Mesendoderm (in vitro differentiated cells): ENCODE data around the gene NKX6-2.

Experiments used
- DNase-seq: peaks from one replicate; pipeline ENCODE4 v3.0.0; 2013
- H2AK5ac ChIP-seq: 2 replicates; pipeline ENCODE4 v1.6.1; 2013; ENCODE audit warnings: low read length, inconsistent platforms
- H2BK120ac ChIP-seq: 2 replicates; pipeline ENCODE4 v1.6.1; 2013; ENCODE audit warnings: low read depth, mild to moderate bottlenecking, low read length, moderate library complexity, mixed read lengths
- H2BK15ac ChIP-seq: replicated peaks from 2 replicates; pipeline ENCODE4 v1.6.1; 2013; ENCODE audit warnings: low read depth, mild to moderate bottlenecking, moderate library complexity
- H2BK5ac ChIP-seq: 2 replicates; pipeline ENCODE4 v1.6.1; 2013; ENCODE audit warnings: low read length, inconsistent platforms
- H3K18ac ChIP-seq: 2 replicates; pipeline ENCODE4 v1.6.1; 2013; ENCODE audit warnings: mild to moderate bottlenecking, low read length, mixed read lengths
- H3K23ac ChIP-seq: one replicate; pipeline ENCODE4 v1.6.1; 2013; ENCODE audit warnings: low read length
- H3K27ac ChIP-seq: 2 replicates; pipeline ENCODE4 v1.5.1; 2013; ENCODE audit warnings: low read depth, mild to moderate bottlenecking, inconsistent platforms, low read length, moderate library complexity
- H3K27me3 ChIP-seq: 2 replicates; pipeline ENCODE4 v1.6.1; 2013; ENCODE audit warnings: low read length, control low read depth, mild to moderate bottlenecking, inconsistent platforms; ENCODE audit not compliant: insufficient read depth, poor library complexity
- H3K36me3 ChIP-seq: 2 replicates; pipeline ENCODE4 v1.6.1; 2013; ENCODE audit warnings: low read length, inconsistent platforms; ENCODE audit not compliant: control insufficient read depth, insufficient read depth
- H3K4ac ChIP-seq: one replicate; pipeline ENCODE4 v1.6.1; 2013; ENCODE audit warnings: low read depth, mild to moderate bottlenecking, low read length, moderate library complexity
- H3K4me1 ChIP-seq: 2 replicates; pipeline ENCODE4 v1.6.1; 2013; ENCODE audit warnings: low read depth, low read length, inconsistent platforms; ENCODE audit not compliant: control insufficient read depth
- H3K4me2 ChIP-seq: 2 replicates; pipeline ENCODE4 v1.6.1; 2013; ENCODE audit warnings: low read length
- H3K4me3 ChIP-seq: 2 replicates; pipeline ENCODE4 v1.5.1; 2013; ENCODE audit warnings: mild to moderate bottlenecking, low read length
- H3K56ac ChIP-seq: one replicate; pipeline ENCODE4 v1.6.1; 2013; ENCODE audit warnings: low read length
- H3K79me1 ChIP-seq: 2 replicates; pipeline ENCODE4 v1.6.1; 2013; ENCODE audit warnings: low read length, inconsistent platforms
- H3K79me2 ChIP-seq: 2 replicates; pipeline ENCODE4 v1.6.1; 2013; ENCODE audit warnings: mild to moderate bottlenecking, low read length; ENCODE audit not compliant: control insufficient read depth, insufficient read depth
- H3K9ac ChIP-seq: 2 replicates; pipeline ENCODE4 v1.6.1; 2013; ENCODE audit warnings: low read length, inconsistent platforms
- H4K5ac ChIP-seq: one replicate; pipeline ENCODE4 v1.6.1; 2013; ENCODE audit warnings: low read length
- H4K8ac ChIP-seq: one replicate; pipeline ENCODE4 v1.6.1; 2013; ENCODE audit warnings: low read depth, mild to moderate bottlenecking, control low read depth, low read length, moderate library complexity
- WGBS: extraction: QIAGEN DNeasy Blood & Tissue Kit; methylation state at CpG from one replicate; pipeline ENCODE4 v1.1.7; 2013; ENCODE audit warnings: low lambda C conversion rate, missing lambda C conversion rate; ENCODE audit not compliant: insufficient coverage; ENCODE audit errors: extremely low coverage; 5-methylcytosine and 5-hydroxymethylcytosine counted together

The NKX6-2 gene

GRCh38 chr10:132810807-132811700, 25.1 kb upstream of the NKX6-2 start:
- Histone ChIP-seq H3K27ac (no peak overlapping the region), H3K18ac (no peak overlapping the region), H3K27me3 (no peaks in the 10 kb centered on the region), H2BK120ac (no peak overlapping the region), H3K4me1 (no peaks in the 10 kb centered on the region), H3K4me3 (no peak overlapping the region), H2BK5ac (no peak overlapping the region), H4K8ac (no peak overlapping the region), H3K36me3 (no peaks in the 10 kb centered on the region), H3K56ac (no peak overlapping the region), H3K4me2 (no peak overlapping the region), H4K5ac (no peak overlapping the region), H3K23ac (no peak overlapping the region), H3K79me1 (no peaks in the 10 kb centered on the region), H3K9ac (no peak overlapping the region), H2BK15ac (no peak overlapping the region), H3K79me2 (no peaks in the 10 kb centered on the region), H2AK5ac (no peak overlapping the region), H3K4ac (no peak overlapping the region)
- DNase-seq: no peak
- no CpG with 5 or more reads among the region's 33 CpGs for WGBS

GRCh38 chr10:132810141-132810806, 24.3 kb upstream of the NKX6-2 start:
- Histone ChIP-seq H2BK120ac (no peak overlapping the region), H2BK5ac (no peak overlapping the region), H3K4me2 (no peak overlapping the region), H2AK5ac (no peak overlapping the region), H3K4me1 (no peaks in the 10 kb centered on the region), H3K27ac (no peak overlapping the region), H3K23ac (no peak overlapping the region), H3K36me3 (no peaks in the 10 kb centered on the region), H4K8ac (no peak overlapping the region), H3K79me2 (no peaks in the 10 kb centered on the region), H2BK15ac (no peak overlapping the region), H3K18ac (no peak overlapping the region), H3K4ac (no peak overlapping the region), H4K5ac (no peak overlapping the region), H3K79me1 (no peaks in the 10 kb centered on the region), H3K27me3 (no peaks in the 10 kb centered on the region), H3K4me3 (no peak overlapping the region), H3K56ac (no peak overlapping the region), H3K9ac (no peak overlapping the region)
- DNase-seq: no peak
- WGBS: no CpG with 5 or more reads among the region's 39 CpGs

- Histone ChIP-seq H2BK120ac (no peak overlapping the region), H2BK15ac (no peak overlapping the region), H3K56ac (no peak overlapping the region), H3K23ac (no peak overlapping the region), H3K27me3 (no peaks in the 10 kb centered on the region), H3K79me2 (no peaks in the 10 kb centered on the region), H3K4me3 (no peak overlapping the region), H2AK5ac (no peak overlapping the region), H3K36me3 (no peaks in the 10 kb centered on the region), H3K27ac (no peak overlapping the region), H3K9ac (no peak overlapping the region), H3K4me1 (no peaks in the 10 kb centered on the region), H2BK5ac (no peak overlapping the region), H3K4me2 (no peak overlapping the region), H4K5ac (no peak overlapping the region), H3K4ac (no peak overlapping the region), H4K8ac (no peak overlapping the region), H3K79me1 (no peaks in the 10 kb centered on the region), H3K18ac (no peak overlapping the region)
- no peak for DNase-seq
- whole genome bisulfite sequencing: no CpG with 5 or more reads among the region's 38 CpGs
Observed at GRCh38 chr10:132809232-132810140, 23.5 kb upstream of the NKX6-2 start.

DNA sequence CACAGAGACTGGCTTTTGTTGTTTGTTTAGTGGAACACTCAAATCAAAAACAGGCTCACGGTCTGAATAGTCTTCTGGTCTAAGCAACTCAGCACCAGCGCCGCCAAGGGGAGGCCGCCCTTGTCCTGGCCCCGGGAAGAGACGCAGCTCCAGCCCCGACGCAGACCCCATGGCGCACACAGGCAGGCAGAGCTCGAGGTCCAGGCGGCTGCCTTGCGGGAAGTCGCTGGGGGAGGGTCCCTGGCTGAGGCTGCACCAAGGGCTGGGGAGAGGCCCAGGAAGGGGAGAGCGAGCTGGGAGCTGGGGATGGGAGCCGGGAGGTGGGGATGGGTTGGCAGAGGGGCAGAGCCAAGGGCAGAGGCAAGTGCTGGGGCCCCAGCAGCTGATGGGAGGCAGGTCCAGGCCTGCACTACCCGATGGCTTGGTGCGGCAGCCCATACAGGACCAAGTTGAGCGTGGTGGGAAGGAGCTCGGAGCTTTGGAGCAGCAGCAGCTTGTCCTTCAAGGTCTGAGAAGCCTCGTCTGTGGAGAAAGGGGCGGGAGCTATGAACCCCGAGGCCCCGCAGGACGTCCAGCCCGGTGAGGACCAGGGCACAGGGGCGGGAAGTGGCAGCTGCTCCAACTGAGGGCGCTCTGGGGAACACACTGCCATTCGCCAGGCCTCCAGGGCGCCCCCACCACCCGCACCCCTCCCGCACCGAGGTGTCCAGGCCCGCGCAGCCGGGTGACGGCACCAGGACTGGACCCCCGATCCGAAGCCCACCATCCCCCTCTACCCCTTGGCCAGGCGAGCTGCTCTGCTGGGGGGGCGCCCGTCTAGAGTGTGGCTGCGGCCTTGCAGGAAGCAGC, 22.7 kb upstream of the NKX6-2 start:
- Histone ChIP-seq H3K4me2 (no peak overlapping the region), H2BK15ac (no peak overlapping the region), H2BK5ac (no peak overlapping the region), H4K5ac (no peak overlapping the region), H3K4ac (no peak overlapping the region), H3K56ac (no peak overlapping the region), H2AK5ac (no peak overlapping the region), H3K79me2 (no peaks in the 10 kb centered on the region), H3K23ac (no peak overlapping the region), H4K8ac (no peak overlapping the region), H3K9ac (no peak overlapping the region), H3K27ac (no peak overlapping the region), H3K4me3 (no peak overlapping the region), H2BK120ac (no peak overlapping the region), H3K4me1 (no peaks in the 10 kb centered on the region), H3K36me3 (no peaks in the 10 kb centered on the region), H3K18ac (no peak overlapping the region), H3K27me3 (no peaks in the 10 kb centered on the region), H3K79me1 (no peaks in the 10 kb centered on the region)
- no CpG with 5 or more reads among the region's 42 CpGs for WGBS
- no peak for DNase-seq

GRCh38 chr10:132807621-132808049, 21.7 kb upstream of the NKX6-2 start:
- H3K4me2 ChIP-seq: no peak overlapping the region
- H2BK120ac ChIP-seq: no peak overlapping the region
- H3K4me1 ChIP-seq: no peaks in the 10 kb centered on the region
- no peak overlapping the region for H2BK15ac ChIP-seq
- H3K27me3 ChIP-seq: no peaks in the 10 kb centered on the region
- no peak overlapping the region for H4K8ac ChIP-seq
- H3K4ac ChIP-seq: no peak overlapping the region
- no peak overlapping the region for H3K4me3 ChIP-seq
- DNase-seq: no peak
- H3K79me1 ChIP-seq: no peaks in the 10 kb centered on the region
- H3K56ac ChIP-seq: no peak overlapping the region
- no peak overlapping the region for H3K27ac ChIP-seq
- H3K23ac ChIP-seq: no peak overlapping the region
- no peak overlapping the region for H3K9ac ChIP-seq
- no peaks in the 10 kb centered on the region for H3K79me2 ChIP-seq
- no peaks in the 10 kb centered on the region for H3K36me3 ChIP-seq
- H4K5ac ChIP-seq: no peak overlapping the region
- no CpG with 5 or more reads among the region's 27 CpGs for WGBS
- H2BK5ac ChIP-seq: no peak overlapping the region
- H3K18ac ChIP-seq: no peak overlapping the region
- H2AK5ac ChIP-seq: no peak overlapping the region
